Measurements from ENCODE around the gene CBLN1.

DNA sequence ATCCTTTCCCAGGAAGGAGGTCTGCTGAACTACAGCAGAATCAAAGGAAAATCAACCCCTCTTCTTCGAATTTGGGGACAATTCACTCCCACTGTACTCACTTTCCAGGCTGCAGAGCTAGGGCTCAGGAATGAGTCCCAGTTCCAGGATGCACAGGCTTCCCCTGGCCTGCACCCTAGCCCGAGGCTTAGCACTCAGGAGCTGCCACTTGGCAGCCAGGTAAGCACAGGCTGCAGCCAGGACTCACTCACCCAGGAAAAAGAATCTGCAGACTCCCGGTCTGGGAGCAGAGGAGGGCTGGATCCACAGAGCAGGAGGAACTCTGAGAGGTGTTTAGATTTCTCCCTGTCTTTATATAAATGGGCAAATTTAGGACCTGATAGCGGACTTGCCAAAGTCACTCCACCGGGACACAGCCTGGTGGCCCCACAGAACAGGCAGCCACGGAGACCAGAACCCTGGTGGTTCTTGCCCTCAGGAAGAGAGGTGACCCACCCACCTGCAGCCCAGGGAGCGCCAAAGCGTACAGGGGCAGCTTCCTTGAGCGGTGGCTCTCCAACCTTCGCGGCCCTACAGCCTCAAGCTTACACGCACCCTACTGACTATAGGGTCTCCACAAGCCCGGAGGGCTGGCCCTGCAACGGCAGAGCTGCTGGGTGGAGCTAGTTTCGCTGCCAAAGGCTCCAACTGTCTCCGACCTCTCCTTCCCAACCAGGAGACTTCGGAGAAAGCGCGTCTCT, 4.8 kb downstream of the CBLN1 start:
- TF ChIP-seq, protein P1, sequence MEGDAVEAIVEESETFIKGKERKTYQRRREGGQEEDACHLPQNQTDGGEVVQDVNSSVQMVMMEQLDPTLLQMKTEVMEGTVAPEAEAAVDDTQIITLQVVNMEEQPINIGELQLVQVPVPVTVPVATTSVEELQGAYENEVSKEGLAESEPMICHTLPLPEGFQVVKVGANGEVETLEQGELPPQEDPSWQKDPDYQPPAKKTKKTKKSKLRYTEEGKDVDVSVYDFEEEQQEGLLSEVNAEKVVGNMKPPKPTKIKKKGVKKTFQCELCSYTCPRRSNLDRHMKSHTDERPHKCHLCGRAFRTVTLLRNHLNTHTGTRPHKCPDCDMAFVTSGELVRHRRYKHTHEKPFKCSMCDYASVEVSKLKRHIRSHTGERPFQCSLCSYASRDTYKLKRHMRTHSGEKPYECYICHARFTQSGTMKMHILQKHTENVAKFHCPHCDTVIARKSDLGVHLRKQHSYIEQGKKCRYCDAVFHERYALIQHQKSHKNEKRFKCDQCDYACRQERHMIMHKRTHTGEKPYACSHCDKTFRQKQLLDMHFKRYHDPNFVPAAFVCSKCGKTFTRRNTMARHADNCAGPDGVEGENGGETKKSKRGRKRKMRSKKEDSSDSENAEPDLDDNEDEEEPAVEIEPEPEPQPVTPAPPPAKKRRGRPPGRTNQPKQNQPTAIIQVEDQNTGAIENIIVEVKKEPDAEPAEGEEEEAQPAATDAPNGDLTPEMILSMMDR (IDR thresholded peaks at IDR 0.05), result no peak
- TF ChIP-seq POLR2A (IDR thresholded peaks at IDR 0.05), result no peak

Measured in esophagus squamous epithelium (tissue), 4 donors.